ENCODE data around the gene ALDH7A1.

ALDH7A1 gene

GRCh38 chr5:126516852-126517251, 78.2 kb downstream of the ALDH7A1 start:
- H3K27me3 ChIP-seq, result no peaks in the 10 kb centered on the region
- intact Hi-C loops (cut with DNase I; ENCODE audit: low total_unique reads), result no loop called here
- TF ChIP-seq, protein P1, sequence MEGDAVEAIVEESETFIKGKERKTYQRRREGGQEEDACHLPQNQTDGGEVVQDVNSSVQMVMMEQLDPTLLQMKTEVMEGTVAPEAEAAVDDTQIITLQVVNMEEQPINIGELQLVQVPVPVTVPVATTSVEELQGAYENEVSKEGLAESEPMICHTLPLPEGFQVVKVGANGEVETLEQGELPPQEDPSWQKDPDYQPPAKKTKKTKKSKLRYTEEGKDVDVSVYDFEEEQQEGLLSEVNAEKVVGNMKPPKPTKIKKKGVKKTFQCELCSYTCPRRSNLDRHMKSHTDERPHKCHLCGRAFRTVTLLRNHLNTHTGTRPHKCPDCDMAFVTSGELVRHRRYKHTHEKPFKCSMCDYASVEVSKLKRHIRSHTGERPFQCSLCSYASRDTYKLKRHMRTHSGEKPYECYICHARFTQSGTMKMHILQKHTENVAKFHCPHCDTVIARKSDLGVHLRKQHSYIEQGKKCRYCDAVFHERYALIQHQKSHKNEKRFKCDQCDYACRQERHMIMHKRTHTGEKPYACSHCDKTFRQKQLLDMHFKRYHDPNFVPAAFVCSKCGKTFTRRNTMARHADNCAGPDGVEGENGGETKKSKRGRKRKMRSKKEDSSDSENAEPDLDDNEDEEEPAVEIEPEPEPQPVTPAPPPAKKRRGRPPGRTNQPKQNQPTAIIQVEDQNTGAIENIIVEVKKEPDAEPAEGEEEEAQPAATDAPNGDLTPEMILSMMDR (IDR thresholded peaks at IDR 0.05), result no peak
- no peak for DNase-seq
- peaks cover 0 to 41% (median 22%) of the 10 kb centered on the region in 4 donors for H3K4me1 ChIP-seq
- no peaks in the 10 kb centered on the region for H3K36me3 ChIP-seq
- H3K4me3 ChIP-seq, result no peak overlapping the region
- H3K27ac ChIP-seq, result no peak overlapping the region
- no peaks in the 10 kb centered on the region for H3K9me3 ChIP-seq

DNA sequence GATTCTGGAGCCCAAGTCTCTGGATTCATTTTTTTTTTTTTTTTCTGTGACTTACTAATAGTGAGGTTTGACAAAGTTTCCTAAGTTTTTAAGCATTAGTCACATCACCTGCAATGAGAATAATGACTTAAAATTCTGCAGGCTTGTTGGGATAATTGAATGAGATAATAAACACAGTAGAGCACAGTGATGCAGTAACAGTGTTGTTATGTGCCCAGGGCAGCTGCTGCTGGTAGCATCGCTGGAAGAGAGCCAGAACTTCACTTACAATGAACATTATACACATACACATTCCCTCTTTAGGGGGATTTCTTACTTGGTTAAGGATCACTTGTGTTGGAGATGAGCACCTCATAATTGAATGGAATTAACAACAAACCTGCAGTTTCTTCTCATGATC, 78.9 kb downstream of the ALDH7A1 start:
- Histone ChIP-seq H3K4me1 (peaks cover 0 to 41% (median 20%) of the 10 kb centered on the region in 4 donors), H3K4me3 (no peak overlapping the region), H3K27me3 (no peaks in the 10 kb centered on the region), H3K9me3 (no peaks in the 10 kb centered on the region), H3K27ac (no peak overlapping the region), H3K36me3 (no peaks in the 10 kb centered on the region)
- intact Hi-C loops (cut with DNase I; ENCODE audit: low total_unique reads), result no loop called here
- TF ChIP-seq, protein P1 (IDR thresholded peaks at IDR 0.05), result no peak
- DNase-seq, result no peak

- Histone ChIP-seq H3K9me3 (no peaks in the 10 kb centered on the region), H3K27me3 (no peaks in the 10 kb centered on the region), H3K4me3 (no peak overlapping the region), H3K27ac (no peak overlapping the region), H3K36me3 (no peaks in the 10 kb centered on the region), H3K4me1 (peaks cover 0 to 36% (median 15%) of the 10 kb centered on the region in 4 donors)
- TF ChIP-seq, protein P1 (IDR thresholded peaks at IDR 0.05), result no peak
- no peak for DNase-seq
- intact Hi-C loops (cut with DNase I; ENCODE audit: low total_unique reads), result no loop called here
Observed at GRCh38 chr5:126515337-126515736, 79.7 kb downstream of the ALDH7A1 start.

DNA sequence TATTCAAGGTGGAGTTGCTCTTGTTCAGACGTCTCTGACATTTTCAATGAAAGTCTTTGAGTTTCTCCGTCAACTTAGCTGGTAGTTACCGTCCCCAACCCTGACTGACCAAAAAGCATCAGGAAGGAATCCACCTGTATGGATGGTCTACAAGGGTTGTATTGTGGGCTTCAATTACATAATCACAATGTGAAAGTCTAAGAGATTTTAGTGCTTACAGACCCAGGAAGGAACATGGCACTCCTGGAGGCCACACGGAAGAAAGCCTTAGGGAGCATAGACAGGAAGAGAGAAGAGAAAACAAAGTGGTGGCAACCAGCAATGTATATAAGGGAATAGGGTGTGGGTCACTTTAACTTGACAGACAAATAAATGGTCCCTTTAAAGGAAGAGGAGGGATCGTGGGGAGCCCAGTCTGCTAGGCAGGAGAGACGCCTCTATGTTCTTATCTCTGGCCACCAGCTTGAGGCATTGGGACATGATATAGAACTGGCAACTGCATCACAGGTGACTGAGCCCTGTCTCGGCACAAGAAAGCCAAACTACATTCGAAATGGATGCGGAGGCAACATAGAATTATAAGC, 80.4 kb downstream of the ALDH7A1 start:
- intact Hi-C loops (cut with DNase I; ENCODE audit: low total_unique reads), result no loop called here
- no peak for DNase-seq
- Histone ChIP-seq H3K36me3 (no peaks in the 10 kb centered on the region), H3K4me1 (peaks cover 0 to 29% (median 9%) of the 10 kb centered on the region in 4 donors), H3K27me3 (no peaks in the 10 kb centered on the region), H3K9me3 (no peaks in the 10 kb centered on the region), H3K27ac (no peak overlapping the region), H3K4me3 (no peak overlapping the region)
- TF ChIP-seq, protein P1 (IDR thresholded peaks at IDR 0.05), result no peak

DNA sequence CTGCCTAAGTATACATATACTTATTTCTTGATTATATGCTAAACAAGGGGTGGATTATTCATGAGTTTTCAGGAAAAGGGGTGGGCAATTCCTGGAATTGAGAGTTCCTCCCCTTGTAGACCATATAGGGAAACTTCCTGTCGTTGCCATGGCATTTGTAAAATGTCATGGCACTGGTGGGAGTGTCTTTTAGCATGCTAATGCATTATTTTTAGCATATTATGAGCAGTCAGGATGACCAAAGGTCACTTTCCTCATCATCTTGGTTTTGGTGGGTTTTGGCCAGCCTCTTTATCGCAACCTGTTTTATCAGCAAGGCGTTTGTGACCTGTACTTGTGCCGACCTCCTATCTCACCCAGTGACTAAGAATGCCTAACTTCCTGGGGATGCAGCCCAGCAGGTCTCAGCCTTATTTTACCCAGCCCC, 80.9 kb downstream of the ALDH7A1 start:
- H3K27ac ChIP-seq, result peak overlapping the region in 1 of 2 donors; percentile 31
- H3K4me1 ChIP-seq, result peaks cover 0 to 24% (median 6%) of the 10 kb centered on the region in 4 donors

More for the DNA sequence above, 80.9 kb downstream of the ALDH7A1 start:
- intact Hi-C loops (cut with DNase I; ENCODE audit: low total_unique reads), result no loop called here
- no peaks in the 10 kb centered on the region for H3K36me3 ChIP-seq
- H3K9me3 ChIP-seq, result no peaks in the 10 kb centered on the region
- no peak for DNase-seq
- no peak overlapping the region for H3K4me3 ChIP-seq
- H3K27me3 ChIP-seq, result no peaks in the 10 kb centered on the region
- TF ChIP-seq, protein P1 (IDR thresholded peaks at IDR 0.05), result no peak

Measured in tibial artery (tissue), 4 donors.